NCI-H1417 treated with DMSO at 0.1 percent for 48 hours (cell line): ENCODE results near the gene YPEL3.
"Not testable (repeated sequence)": the region's sequence is repeated elsewhere in the genome, so short reads cannot be mapped to it uniquely, and the experiment has no call there.

Experiments used
- DNase-seq: peaks from one replicate; lab custom pipeline; 2025; lab: John Stamatoyannopoulos, UW

Gene YPEL3

DNA sequence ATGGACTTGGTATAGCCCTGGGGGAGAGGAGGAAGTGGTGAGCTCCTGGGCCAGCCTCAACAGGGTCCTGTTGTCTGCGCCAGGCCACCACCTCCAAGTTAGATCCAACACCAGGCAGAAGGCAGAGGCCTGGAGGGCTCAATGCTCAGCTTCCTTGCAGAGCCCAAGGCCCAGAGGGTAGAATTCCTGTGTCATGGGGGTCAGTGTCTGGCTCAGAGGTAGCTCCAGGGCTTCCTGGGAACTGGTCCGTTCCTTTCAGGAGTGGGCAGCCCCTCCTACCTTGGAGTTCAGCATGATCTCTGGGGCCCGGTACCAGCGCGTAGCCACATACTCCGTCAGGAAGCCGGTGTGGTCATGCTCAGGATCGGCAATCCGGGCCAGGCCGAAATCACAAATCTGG is 21.8 kb upstream of the YPEL3 start:
- DNase-seq, result no peak

DNA sequence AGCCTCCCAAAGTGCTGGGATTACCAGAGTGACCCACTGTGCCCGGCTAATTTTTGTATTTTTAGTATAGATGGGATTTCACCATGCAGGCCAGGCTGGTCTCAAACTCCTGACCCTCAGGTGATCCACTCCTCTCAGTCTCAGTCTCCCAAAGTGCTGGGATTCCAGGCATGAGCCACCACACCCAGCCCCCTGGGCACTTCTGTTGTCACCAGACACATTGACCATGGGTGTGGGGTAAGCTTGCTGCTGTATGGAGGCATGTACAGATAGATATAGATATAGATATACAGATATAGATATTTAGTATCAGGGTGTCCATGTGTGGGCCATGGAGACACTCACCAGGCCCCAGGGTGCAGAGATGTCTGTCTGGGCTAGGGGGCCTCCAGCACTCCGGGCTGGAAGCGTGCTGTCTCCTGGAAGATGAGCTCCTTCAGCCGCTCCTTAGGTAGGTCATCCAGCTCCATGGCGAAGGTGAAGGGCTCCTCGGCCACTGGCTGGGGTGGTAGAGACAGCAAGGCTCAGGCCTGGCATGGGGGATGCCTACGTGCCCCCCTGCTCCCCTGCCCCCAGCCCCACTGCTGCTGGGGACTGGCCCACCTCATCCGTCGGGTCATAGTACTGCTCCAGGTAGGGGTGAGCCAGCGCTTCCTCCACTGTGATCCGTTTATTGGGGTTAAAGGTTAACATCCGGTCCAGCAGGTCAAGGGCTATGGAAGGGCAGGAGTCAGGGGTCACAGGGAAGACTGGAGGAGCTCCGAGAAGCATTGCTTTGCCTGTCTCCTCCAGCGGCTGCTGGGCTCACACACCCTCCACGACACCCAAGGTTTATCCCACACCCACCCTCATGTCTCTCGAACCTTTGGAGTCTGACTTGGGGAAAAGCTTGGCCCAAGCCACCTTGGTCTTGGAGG is 20.5 kb upstream of the YPEL3 start:
- DNase-seq, result no peak

DNA sequence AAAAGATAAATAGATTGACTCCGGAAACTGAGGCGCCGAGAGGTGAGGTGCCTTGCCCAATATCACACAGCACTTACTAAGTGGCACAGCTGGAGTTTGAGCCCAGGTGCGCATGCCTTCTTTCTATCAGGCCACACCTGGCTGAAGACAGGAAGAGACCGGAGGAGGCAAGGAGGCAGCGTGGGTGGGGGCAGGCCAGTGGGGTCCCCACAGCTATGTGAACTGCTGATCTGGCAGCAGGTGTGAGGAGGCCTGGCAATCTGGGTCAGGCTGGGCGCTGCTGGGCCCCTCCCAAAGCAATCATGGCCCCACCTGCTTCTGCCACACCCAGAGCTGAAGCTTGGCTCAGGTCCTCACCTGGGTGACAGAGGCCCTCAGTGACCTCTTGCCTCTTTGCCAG is 19.2 kb upstream of the YPEL3 start:
- DNase-seq, result no peak

DNA sequence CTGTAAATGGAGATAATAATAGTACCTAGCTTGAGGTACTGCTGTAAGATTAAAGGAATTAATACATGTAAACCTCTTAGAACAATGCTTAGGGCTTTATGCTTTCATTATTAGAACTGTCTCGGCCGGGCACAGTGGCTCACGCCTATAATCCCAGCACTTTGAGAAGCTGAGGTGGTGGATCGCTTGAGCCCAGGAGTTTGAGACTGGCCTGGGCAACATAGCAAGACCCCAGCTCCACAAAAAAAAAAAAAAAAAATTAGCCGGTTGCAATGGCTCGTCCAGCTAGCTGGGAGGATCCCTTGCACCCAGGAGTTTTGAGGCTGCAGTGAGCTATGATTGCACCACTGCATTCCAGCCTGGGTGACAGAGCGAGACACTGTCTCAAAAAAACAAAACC is 18.8 kb upstream of the YPEL3 start:
- not testable (repeated sequence) for DNase-seq

DNA sequence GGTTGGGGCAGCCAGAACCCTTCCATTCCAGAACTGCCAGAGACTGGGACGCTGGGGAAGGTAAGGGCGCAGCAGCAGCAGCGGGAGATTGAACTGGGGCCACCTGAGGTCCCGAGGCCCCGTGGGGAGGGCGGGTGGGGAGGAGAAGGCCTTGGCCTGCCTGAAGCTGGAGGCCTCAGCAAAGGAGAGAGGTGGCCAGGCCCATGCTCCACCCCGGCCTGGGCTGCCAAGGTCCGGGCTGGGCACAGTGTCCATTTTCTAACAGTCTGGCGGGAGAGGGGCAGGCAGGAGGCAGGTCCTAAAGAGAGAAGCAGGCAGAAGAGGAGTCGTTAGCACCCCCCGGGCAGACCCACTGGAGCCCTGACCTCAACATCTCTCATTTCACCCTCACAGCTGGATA is 18.4 kb upstream of the YPEL3 start:
- DNase-seq, result no peak

DNA sequence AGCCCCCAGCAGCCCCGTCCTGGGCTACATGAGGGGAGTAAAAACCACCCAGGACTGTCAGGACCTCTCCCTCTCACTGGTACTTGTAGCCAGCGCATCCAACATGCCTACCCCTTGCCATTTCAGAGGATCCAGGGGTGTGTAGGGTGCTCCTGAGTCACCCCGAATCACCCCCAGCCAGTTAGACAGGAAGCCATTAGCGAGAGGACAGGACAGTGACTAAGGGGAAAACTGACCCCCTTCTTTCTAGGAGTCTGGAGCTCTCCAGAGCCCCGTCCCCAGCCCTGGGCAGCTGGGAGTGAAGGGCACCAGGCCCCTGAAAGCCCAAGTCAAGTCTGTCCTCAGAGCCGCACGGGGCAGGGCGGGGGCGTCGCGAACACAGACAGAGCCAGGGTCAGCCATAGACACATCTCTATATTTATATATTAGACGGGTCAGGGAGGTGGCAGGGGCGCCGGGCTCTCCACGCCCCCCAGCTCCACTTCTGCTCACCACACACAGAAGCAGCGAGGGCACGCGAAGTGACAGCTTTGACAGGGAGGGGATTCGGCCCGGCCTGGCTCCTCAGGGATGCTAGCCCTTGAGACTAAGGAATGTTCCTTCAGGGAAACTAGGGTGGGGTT is 17.8 kb upstream of the YPEL3 start:
- no peak for DNase-seq

DNA sequence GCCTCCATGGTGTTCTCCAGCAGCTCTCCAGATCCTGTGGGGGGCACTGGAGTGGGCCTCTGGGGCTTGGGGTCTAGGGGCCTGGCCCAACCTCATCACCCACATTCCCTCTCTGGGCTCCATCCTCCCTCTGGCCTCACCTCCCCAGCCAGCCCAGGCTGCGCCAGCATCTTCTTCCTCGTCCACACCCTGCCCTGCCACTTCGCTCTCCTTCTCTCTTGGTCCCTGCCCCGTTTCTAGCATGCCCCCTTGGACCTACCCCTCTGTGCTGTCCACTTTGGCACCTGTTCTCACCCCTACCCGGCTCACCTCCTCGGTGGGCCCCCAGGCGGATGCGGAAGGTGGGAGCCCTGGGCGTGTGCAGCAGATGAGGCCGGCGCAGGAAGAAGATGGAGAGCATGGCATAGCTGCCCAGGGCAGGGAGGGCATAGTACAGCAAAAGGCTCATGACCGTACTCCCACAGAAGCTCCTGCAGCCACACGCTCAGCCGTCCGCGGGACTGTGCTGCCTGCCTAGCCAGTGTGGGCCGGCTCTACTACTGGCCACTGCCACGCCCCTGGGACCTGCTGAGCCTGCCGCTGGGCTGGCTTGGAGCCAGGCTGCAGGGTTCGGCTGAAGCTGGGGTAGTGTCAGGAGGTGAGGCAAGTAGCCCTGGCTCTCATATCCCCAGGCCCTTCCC is 17.2 kb upstream of the YPEL3 start, which contains the start of gene GDPD3:
GDPD3 (minus strand) TSS at position 507 of the 680 bp plus-strand sequence; CDS start at position 448, 59 bp downstream.
- no peak for DNase-seq

DNA sequence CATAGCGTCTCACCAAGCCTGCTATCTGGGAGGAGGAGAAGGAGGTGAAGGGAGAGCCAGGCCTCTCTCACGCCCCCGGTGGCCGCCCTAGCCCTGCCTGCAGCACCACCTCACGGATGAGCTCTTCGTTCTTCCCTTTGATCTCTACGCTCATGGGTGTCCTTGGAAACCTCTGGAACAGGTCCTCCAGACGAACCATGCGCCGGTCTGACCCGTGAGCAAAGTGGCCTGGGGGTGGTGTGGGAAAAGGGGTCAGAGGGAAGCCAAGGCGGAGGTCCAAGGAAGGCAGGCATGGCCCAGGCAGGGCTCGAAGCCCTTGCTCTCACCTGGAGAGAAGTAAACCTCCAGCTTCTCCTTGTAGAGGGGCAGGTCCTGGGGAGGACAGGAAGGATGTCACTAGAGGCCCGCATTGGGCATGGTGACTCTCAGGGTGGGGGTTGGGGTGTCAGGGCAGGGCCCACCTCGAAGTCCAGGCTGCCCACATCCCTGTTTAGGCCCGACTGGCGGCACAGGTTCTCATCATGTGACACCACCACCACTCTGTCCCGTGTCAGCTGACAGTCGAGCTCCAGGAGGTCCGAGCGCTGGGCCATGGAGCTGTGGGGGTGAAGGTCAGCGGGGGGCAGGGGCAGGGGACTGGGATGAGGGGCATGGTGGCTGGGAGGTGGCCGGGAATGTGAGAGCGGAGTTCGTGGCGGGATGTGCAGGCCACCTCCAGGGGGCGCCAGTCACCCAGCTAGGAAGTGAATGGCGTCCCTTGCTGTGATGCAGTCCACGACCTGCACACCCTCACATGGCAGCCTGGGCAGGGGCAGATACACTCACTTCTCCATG is 16.4 kb upstream of the YPEL3 start:
- DNase-seq, result no peak

DNA sequence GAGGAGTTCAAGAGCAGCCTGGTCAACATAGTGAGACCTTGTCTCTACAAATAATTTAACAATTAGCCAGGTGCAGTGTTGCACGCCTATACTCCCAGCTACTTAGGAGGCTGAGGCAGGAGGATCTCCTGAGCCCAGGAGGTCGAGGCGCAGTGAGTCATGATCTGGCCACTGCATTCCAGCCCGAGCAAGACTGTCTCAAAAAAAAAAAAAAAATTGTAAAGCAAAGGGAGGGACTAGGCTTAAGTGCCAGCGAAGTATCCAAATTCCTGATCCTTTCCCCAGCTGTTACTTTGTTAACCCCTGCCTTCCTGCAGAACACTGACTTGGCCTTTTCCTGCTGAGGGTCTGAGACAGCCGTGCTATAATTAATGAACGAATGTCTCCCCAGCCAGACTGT is 14.6 kb upstream of the YPEL3 start:
- no peak for DNase-seq

DNA sequence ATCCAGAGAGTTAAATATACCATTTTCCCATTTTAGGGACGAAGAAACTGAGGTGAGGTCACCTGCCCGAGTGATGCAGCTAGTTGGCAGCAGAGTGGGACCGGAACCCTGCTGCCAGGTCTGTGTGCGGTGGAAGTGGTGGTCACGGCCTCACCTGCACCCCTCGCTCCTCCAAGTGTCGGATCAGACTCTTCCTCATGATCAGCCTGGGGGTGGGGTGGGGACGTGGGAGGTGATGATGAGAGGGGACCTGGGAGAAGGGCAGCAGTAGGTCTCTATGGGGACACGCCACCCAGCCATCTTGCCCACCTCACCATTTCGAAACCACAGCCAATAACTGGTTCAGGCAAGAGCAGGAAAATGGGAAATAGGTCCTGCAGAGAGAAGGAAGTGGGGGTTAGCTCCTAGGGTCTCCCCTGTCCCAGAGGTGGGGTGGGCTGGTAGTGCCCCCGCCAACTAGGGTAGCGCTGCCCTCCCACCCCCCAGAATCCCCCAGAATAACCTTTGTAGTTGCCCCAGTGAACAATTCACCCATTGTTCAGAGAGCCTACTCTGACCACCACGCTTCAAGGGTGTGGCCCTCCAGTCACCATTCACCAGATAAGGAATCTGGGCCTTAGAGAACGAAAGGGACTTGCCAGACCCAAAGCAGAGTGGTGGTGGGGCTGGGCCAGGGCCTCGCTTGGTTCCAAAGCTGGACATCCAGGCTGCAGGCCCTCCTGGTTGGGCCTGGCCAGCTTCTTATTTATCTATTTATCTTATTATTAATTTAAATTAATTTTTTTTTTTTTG is 12.2 kb upstream of the YPEL3 start:
- no peak for DNase-seq

DNA sequence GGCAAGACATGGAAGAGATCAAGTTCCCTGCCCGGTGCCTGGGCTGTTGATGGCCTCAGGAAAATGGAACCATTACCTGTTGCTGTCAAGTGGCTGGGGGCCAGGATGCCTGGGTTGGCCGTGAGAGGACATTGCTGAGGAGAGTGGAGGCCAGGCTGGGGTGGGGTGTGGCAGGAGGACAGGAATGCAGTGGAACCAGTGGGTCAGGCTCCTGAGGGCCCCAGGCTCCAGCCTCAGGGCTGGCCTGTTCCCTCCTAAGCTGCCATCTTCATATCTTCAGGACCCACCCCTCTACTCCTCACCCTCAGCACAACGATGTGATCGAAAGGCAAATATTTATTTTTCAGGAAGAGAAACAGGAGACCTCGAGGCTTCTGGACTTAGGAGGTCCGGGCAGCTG is 8.5 kb upstream of the YPEL3 start:
- no peak for DNase-seq

DNA sequence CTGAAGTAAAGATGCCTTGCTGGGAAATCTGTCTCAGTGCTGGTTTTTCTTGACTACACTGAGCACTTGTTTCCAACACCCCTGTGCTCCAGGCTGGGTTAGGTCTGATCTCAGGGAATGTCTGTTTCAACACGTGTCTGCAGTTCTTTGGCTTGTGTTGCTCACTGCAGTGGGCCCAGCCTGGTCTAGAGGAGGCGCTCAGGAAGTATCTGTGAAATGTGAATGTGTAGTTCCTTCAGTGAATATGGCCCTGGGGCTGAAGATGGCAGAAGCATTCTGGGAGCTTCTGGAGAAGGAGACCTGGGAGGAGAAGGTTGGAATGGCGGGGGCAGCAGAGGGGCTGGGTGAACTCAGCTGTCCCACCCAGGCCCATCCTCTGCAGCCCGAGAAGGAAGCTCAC is 8.1 kb upstream of the YPEL3 start:
- DNase-seq, result no peak

DNA sequence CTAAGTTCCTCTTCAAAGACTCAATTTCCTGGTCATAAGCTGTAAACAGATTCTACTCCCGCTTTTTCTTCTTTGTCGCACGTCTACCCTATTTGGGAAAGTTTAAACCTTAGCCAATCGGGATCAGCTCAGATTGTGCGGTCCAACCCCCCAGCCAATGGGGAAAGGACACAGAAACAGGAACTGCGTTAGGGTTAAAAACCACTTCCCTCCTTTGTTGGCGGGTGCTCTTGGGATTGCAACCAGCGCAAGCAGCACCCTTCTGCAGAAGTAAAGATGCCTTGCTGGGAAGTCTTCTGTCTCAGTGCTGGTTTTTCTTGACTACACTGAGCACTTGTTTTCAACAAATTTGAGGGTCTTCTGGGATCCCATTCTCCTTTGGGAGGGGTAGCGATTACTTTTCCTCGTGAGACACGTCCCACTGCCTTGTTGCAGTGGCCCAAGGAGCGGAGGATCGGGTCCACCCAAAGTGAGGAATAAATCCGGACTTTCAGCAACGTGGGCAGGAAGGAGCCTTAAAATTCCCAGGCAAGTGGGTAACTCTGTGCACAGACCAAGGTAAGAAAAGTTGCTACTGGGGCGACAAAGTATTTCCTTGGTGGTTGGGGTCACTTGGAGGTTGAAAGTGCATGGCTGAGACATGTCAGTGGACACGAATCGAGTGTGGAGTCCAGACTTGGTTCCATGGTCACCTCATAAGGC is 1.0 kb upstream of the YPEL3 start:
- DNase-seq, result no peak

DNA sequence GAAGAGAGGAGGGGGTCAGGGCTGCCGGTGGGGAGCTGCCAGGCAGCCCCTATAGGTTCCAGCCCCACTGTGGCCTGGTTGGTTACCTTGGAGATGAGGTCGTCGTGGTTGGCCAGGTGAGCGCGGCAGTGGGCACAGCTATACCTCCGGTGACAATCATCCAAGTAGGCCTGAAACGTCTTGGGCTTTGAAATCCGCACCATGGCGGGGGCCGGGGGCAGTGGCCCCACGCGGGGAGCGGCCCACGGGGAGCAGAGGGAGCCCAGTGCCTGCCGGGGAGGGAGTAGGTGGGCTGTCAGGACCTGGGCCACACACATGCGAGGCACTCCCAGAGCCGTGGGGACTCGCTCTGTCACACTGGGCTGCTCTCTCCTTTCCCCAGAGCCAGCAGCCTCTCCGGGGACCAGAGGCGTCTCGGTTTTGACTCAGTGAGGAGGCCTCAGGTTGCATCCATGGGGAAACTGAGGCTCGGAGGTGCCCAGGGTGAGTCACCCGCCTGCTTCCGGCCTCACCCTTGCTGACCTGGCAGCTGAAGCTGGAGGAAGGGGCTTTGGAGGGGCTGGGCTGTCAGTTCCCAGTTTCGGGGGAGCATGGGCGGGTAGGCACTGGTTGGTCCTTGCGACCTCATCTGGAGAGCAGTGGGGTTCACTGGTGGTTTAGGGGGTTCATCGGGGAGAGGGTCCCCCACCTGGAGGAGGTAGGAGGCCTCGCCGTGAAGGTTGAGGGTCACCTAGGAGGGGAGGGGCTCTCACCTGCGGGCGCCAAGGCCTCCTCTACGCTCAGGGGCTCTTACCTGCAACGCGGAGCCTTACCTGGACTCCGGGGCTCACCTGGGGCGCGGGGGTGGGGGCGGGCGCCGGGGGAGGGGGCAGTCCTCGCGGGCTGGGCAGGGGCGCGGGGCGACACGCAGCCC is 591 bp downstream of the YPEL3 start:
- no peak for DNase-seq

DNA sequence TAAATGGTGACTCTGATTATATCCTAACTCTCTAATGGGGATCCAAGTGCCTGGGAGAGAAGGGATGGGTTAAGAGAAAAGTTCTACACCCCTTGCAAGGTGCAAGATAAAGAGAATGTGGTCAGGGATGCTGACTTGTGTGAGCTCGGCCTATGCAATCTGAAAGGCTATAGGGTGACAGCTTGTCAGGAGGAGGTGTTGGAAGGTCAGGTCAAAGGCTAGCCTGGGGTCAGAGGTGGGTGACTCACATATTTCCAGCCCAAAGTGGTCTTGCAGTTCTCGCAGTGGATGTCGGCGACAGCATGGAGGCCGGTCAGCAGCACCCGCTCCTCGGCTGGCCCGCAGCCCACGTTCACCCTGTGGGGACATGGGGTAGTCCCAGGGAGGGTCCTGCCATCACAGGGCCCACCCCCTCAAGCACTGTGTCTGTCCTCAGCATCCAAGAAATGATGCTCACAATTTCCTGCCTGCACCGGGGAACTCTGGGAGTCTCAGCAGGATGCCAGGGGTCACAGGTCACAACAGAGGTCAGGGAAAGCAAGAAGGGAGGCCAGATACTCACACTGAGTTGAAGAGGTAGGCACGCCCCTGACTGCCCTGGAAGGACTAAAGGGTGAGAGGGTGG is 1.4 kb downstream of the YPEL3 start:
- no peak for DNase-seq

DNA sequence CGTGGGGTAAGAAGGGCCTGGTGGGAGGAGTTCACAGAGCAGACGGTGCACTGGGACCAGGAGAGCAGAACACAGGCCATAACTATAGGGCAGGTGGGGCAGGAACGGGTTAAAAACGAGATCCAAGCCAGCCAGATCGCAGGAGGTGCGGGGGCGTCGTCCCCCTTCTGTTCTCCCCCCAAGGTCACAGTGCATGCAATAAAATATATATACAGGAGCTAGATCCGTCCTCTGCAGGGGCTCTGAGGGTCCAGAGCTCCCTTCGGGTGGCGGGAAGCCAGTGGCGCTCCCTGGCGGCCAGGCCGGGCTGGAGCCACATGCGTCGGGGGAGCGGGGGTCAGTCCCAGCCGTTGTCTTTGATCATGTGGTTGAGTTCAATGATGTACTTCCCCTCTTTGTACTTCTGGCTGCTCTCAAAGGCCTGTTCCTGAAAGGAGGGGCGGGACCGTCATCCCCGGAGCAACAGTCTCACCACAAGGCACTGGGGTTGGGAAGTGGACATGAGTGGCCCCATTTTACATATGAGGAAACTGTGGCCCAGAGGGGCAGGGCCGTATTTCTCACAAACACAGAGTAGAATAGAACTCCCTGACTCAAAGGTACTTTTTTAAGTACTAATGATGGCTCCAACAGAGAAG is 3.5 kb downstream of the YPEL3 start:
- DNase-seq, result no peak

DNA sequence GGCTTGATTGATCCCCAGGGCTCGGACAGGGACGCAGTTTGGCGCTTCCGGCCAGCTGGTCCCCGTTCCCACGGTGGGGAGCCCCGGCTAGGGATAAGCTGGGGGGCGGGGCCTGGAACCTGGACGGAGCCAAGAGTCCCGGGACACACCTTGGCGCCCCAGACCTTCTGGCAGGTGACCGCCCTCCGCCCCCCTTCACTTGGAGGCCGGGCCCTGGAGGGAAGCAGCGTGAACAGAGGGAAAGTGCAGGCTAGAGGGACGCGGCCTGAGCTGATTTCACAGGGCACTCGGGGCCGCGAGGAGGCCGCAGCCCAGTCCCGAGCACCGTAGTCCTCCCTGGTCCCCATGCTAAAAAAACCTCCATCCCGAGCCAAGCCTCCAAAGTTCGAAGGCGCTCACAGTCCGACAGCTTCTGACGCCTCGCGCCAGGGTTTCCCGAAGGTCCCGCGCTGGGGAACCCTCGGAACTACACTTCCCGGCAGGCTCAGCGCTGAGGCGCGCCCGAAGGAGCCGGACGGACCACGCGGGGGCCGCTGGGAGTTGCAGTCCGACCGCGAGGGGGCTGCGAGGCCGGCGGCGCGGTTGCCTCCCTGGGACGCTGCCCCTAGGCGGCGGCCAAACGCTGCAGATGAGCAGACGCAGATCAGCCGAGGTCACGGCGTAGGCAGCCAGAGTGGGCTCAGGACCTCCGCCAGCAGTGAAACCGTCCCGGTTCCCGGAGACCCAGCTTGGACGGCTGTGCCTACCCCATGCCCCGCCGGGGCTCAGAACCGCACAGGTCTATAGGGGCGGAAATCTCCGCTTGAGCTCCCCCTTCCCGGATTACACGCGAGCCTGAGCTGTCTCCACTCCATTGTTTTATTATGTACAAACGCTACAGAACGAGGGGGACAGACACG is 4.3 kb downstream of the YPEL3 start, which contains the start of gene TBX6:
TBX6 (minus strand) TSS at position 451 of the 899 bp plus-strand sequence. CDS start 731 bp downstream, outside the sequence.
- peak; percentile 16 for DNase-seq
